ENCODE data around the gene TRMT5. TPM values are rescaled to one million over a fixed set of nuclear protein-coding genes. Genes with fewer than 3 reads are reported as not detected.

The TRMT5 gene
- polyA plus RNA-seq, 1 of the 3 experiments (the other 2 are of a cell fraction), result 4.0 TPM

DNA sequence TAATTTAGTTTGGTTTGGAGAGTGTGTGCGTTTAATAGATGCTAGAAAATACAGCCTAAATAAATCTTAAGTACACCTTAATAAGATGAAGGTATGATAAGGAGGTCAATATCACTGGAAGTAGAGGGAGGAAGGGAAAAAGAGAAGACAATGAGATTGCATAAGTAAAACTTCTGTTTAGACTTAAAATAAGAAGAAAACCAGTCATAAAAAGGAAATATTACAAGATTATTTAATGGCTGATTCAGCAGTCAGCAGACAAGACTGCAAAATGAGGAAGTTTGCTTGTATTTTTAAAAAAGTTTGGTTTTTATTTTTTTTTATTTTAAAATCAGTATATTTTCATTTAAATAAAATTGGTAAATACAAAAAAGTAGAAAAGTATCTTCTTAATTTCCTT is 3.3 kb upstream of the TRMT5 start:
- no peak overlapping the region for H3K4me2 ChIP-seq
- TF ChIP-seq NRF1 (IDR thresholded peaks at IDR 0.05; ENCODE audit: low read depth, low read length), result no peak
- no peak for TF ChIP-seq NFIC (IDR thresholded peaks at IDR 0.05; ENCODE audit: borderline replicate concordance)
- no peak for TF ChIP-seq FOSL2 (IDR thresholded peaks at IDR 0.05; ENCODE audit: borderline replicate concordance, low read depth)
- no peak for TF ChIP-seq EZH2phosphoT487 (IDR thresholded peaks at IDR 0.05; ENCODE audit: borderline replicate concordance, low read depth)
- TF ChIP-seq, protein P1, sequence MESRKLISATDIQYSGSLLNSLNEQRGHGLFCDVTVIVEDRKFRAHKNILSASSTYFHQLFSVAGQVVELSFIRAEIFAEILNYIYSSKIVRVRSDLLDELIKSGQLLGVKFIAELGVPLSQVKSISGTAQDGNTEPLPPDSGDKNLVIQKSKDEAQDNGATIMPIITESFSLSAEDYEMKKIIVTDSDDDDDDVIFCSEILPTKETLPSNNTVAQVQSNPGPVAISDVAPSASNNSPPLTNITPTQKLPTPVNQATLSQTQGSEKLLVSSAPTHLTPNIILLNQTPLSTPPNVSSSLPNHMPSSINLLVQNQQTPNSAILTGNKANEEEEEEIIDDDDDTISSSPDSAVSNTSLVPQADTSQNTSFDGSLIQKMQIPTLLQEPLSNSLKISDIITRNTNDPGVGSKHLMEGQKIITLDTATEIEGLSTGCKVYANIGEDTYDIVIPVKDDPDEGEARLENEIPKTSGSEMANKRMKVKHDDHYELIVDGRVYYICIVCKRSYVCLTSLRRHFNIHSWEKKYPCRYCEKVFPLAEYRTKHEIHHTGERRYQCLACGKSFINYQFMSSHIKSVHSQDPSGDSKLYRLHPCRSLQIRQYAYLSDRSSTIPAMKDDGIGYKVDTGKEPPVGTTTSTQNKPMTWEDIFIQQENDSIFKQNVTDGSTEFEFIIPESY (IDR thresholded peaks at IDR 0.05; ENCODE audit: borderline replicate concordance, low read depth), result no peak
- no peak for TF ChIP-seq SIN3A (IDR thresholded peaks at IDR 0.05; ENCODE audit: borderline replicate concordance, low read depth, low read length)
- H3K79me2 ChIP-seq (ENCODE audit: insufficient read depth), result peaks cover 54% of the 10 kb centered on the region
- H3K9me2 ChIP-seq, result no peaks in the 10 kb centered on the region
- no peaks in the 10 kb centered on the region for H3K9me3 ChIP-seq
- no peak overlapping the region for H3K27ac ChIP-seq (ENCODE audit: low read depth in 2 of 2, low read length in 1 of 2)
- H3K27me3 ChIP-seq (ENCODE audit: insufficient read depth), result no peaks in the 10 kb centered on the region
- DNase-seq, result no peak
- H3F3A ChIP-seq (replicated peaks; ENCODE audit: insufficient read depth), result peaks cover 5% of the 10 kb centered on the region
- peaks cover 45 to 49% of the 10 kb centered on the region in 2 experiments for H3K36me3 ChIP-seq (replicated peaks in 1 of 2; ENCODE audit: control insufficient read depth in 1 of 2, insufficient read depth in 2 of 2, low read length in 1 of 2)
- ChIA-PET CTCF (no interaction called here), POLR2A (no interaction called here)
- no peak overlapping the region for H3K9ac ChIP-seq
- no peak overlapping the region for H3K4me3 ChIP-seq (ENCODE audit: low read depth in 2 of 2, low read length in 1 of 2)
- no peak overlapping the region for H2AFZ ChIP-seq (ENCODE audit: low read depth)
- peaks cover 7 to 32% of the 10 kb centered on the region in 2 experiments; a peak in 3 of 4 replicates for H3K4me1 ChIP-seq (ENCODE audit: control insufficient read depth in 1 of 2, insufficient read depth in 2 of 2, low read depth in 1 of 2, low read length in 1 of 2)
- no peaks in the 10 kb centered on the region for H4K20me1 ChIP-seq (ENCODE audit: insufficient read depth)
- 92% methylated on average over 1 of the region's 1 CpG for whole genome bisulfite sequencing (ENCODE audit: low lambda C conversion rate)

DNA sequence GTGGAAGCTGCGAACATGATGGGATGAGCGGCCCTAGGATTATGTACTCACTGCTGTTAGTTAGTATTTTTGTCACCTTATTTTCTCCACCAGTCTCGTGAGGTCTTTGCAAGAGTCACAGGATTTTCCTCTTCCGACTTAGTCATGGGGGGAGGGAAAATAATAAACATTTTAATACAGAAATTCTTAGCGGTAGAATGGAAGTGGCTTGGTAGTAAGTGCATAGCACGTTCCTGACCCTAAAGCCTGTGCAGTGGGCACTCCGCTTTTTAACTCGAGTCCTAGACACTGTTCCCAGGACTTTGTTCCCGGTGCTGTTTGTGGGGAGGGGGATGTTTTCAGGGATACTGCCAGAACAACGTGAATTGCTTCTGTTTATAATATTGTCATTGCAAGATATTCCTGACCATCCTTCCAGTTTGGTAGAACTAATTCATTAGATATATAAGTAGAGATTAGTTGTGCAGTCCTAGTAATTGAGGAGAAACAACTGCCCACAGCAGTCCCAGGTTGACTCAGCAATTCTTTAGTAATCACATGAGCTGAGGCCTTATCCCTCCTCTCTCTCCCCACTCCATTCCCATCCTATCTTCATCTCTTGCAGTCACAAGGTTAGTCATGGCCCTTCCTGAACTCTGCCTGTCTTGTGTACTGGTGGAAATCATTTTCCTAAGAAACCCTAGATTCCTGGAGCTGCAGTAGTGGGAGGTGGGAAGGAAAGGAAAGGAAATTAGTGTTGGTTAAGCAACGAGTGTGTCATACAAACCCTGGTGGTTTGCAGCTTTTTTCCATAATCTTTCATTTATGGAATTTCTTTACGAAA is 965 bp upstream of the TRMT5 start:
- peak overlapping the region; percentile 87 to 97 for H3K4me3 ChIP-seq (ENCODE audit: low read depth in 2 of 2, low read length in 1 of 2)
- H3K27ac ChIP-seq (ENCODE audit: low read depth in 2 of 2, low read length in 1 of 2), result peak overlapping the region; percentile 86 to 88
- peak; percentile 11 for DNase-seq
- CTCF ChIA-PET, result interaction anchor here (0.9 to 1.5 kb wide), 3 partner anchors 14 to 341 kb away, joined by 3 to 5 read pairs (median 3); no protein-coding TSS in a partner anchor
- POLR2A ChIA-PET, result no interaction called here
- H3K9me2 ChIP-seq, result no peaks in the 10 kb centered on the region
- no peaks in the 10 kb centered on the region for H3K27me3 ChIP-seq (ENCODE audit: insufficient read depth)
- H3F3A ChIP-seq (replicated peaks; ENCODE audit: insufficient read depth), result peaks cover 5% of the 10 kb centered on the region
- peak overlapping the region; percentile 85 for H3K9ac ChIP-seq
- H3K9me3 ChIP-seq, result no peaks in the 10 kb centered on the region
- peaks cover 12 to 32% of the 10 kb centered on the region in 2 experiments; a peak in 3 of 4 replicates for H3K4me1 ChIP-seq (ENCODE audit: control insufficient read depth in 1 of 2, insufficient read depth in 2 of 2, low read depth in 1 of 2, low read length in 1 of 2)
- peaks cover 67% of the 10 kb centered on the region for H3K79me2 ChIP-seq (ENCODE audit: insufficient read depth)
- 4% methylated on average over 12 of the region's 12 CpGs for WGBS (ENCODE audit: low lambda C conversion rate)
- peak overlapping the region; percentile 87 for H3K4me2 ChIP-seq
- peaks cover 39 to 49% of the 10 kb centered on the region in 2 experiments for H3K36me3 ChIP-seq (replicated peaks in 1 of 2; ENCODE audit: control insufficient read depth in 1 of 2, insufficient read depth in 2 of 2, low read length in 1 of 2)
- H2AFZ ChIP-seq (ENCODE audit: low read depth), result peak overlapping the region; percentile 66; the same call in 1 of the 2 replicates
- no peaks in the 10 kb centered on the region for H4K20me1 ChIP-seq (ENCODE audit: insufficient read depth)
- TF ChIP-seq JUND (IDR thresholded peaks at IDR 0.05) (no peak), FOXM1 (IDR thresholded peaks at IDR 0.05; ENCODE audit: low read depth) (no peak), REST (IDR thresholded peaks at IDR 0.05; ENCODE audit: low read depth, low read length) (no peak), EZH2phosphoT487 (IDR thresholded peaks at IDR 0.05; ENCODE audit: borderline replicate concordance, low read depth) (no peak), MXI1 (IDR thresholded peaks at IDR 0.05; ENCODE audit: low read depth, low read length) (no peak), RCOR1 (IDR thresholded peaks at IDR 0.05; ENCODE audit: low read length) (no peak), POLR2AphosphoS5 (IDR thresholded peaks at IDR 0.05; ENCODE audit: low read depth, low read length) (0 out of 2 replicates have a peak, but pooled peaks have one; percentile 36), RXRA (IDR thresholded peaks at IDR 0.05; ENCODE audit: borderline replicate concordance, low read depth) (no peak), EP300 (IDR thresholded peaks at IDR 0.05; ENCODE audit: borderline replicate concordance in 1 of 2, low read depth in 1 of 2, low read length in 1 of 2) (no peak), FOXJ3 (CRISPR knock-in tag; IDR thresholded peaks at IDR 0.05) (no peak), GATA2 (CRISPR knock-in tag; IDR thresholded peaks at IDR 0.05) (no peak), CHD2 (IDR thresholded peaks at IDR 0.05; ENCODE audit: low read length, partially characterized antibody) (no peak), MEF2A (IDR thresholded peaks at IDR 0.05; ENCODE audit: borderline replicate concordance, low read depth) (no peak), RFX5 (IDR thresholded peaks at IDR 0.05; ENCODE audit: low read length) (no peak), NFIC (IDR thresholded peaks at IDR 0.05; ENCODE audit: borderline replicate concordance) (no peak)
- TF ChIP-seq, protein P2, sequence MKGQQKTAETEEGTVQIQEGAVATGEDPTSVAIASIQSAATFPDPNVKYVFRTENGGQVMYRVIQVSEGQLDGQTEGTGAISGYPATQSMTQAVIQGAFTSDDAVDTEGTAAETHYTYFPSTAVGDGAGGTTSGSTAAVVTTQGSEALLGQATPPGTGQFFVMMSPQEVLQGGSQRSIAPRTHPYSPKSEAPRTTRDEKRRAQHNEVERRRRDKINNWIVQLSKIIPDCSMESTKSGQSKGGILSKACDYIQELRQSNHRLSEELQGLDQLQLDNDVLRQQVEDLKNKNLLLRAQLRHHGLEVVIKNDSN (IDR thresholded peaks at IDR 0.05; ENCODE audit: borderline replicate concordance, low read depth), result peak; percentile 53; the same call in 1 of the 2 replicates

All from SK-N-SH (cell line).